NCI-H1092 treated with DMSO at 0.1 percent for 48 hours (cell line): ENCODE data around the gene HNRNPA2B1.

ENCODE experiments used
- DNase-seq: peaks from one replicate; lab custom pipeline; 2025; lab: John Stamatoyannopoulos, UW

The HNRNPA2B1 gene

DNA sequence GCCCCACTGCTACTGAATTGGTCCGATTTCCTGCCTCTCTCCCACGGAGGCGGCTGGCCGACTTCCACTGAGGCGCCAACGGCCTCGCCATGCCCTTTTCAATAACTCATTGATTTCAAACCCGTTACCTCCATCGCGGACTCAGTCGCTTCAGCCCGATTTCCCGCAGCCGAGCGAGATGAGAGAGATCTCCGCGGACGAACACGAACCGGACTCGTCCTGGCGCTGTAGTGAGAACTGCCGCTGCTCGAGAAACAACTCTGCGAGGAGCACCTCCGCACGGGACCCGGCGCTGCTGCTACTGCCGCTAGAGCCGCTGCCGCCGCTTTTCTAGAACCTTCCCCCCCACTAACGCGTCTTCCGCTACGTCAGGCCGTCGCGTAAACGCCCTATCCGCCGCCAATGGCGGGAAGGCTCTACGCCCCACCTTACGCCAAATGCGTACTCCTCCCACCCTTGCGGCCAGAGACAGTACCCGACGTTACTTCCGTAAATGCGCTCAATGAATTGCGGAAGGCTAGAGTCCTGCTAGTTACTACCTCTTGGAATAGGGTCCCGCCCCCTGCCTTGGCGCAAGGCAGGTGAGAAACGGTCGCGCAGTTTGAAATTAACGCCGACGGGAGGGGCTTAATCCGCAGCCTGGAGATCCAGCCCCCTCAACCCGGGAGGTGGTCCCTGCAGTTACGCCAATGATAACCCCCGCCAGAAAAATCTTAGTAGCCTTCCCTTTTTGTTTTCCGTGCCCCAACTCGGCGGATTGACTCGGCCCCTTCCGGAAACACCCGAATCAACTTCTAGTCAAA is at the start of gene HNRNPA2B1:
TSS of gene HNRNPA2B1 (minus strand) at position 303 of the 803 bp plus-strand sequence. CDS start at position 134, 169 bp downstream.
- DNase-seq: peak; percentile 100

- DNase-seq: no peak
Measured at GRCh38 chr7:26250239-26250638, 49.7 kb upstream of the HNRNPA2B1 start.

- no peak for DNase-seq
Measured at GRCh38 chr7:26245150-26245549, 44.6 kb upstream of the HNRNPA2B1 start.

GRCh38 chr7:26238032-26238431 is 37.5 kb upstream of the HNRNPA2B1 start:
- DNase-seq: no peak

- no peak for DNase-seq
Measured at GRCh38 chr7:26237035-26237807, 36.7 kb upstream of the HNRNPA2B1 start.

GRCh38 chr7:26233902-26234511 is 33.5 kb upstream of the HNRNPA2B1 start:
- DNase-seq: no peak

DNA sequence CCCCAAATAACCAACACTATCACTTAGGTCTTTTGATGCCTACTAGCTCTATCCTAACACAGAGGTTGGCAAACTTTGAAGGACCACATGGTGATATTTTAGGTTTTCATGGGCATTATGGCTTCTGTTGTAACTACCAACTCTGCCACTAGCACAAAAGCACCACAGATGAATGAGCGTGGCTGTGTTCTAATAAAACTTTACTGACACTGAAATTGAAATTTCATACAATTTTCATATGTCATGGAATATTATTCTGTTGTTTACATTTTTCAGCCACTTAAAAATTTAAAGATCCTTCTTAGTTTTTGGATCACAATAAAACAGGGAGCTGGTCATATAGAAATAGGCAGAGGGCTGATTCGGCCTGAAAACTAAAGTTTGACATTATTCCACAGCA is 27.4 kb upstream of the HNRNPA2B1 start:
- no peak for DNase-seq

DNA sequence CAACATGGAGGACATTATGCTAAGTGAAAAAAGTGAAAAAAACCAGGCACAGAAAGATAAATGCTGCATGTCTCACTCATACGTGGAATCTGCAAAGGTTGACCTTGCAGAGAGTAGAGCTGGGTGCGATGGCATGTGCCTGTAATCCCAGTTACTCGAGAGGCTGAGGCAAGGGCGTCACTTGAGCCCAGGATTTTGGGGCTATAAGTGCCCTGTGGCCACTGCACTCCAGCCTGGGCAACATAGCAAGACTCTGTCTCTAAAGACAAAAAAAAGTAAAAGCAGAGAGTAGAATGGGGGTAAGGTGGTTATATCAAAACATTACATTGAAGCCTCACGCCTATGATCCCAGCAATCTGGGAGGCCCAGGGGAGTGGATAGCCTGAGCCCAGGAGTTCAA is 23.8 kb upstream of the HNRNPA2B1 start:
- no peak for DNase-seq

- no peak for DNase-seq
Measured at GRCh38 chr7:26216049-26216448, 15.5 kb upstream of the HNRNPA2B1 start.

DNA sequence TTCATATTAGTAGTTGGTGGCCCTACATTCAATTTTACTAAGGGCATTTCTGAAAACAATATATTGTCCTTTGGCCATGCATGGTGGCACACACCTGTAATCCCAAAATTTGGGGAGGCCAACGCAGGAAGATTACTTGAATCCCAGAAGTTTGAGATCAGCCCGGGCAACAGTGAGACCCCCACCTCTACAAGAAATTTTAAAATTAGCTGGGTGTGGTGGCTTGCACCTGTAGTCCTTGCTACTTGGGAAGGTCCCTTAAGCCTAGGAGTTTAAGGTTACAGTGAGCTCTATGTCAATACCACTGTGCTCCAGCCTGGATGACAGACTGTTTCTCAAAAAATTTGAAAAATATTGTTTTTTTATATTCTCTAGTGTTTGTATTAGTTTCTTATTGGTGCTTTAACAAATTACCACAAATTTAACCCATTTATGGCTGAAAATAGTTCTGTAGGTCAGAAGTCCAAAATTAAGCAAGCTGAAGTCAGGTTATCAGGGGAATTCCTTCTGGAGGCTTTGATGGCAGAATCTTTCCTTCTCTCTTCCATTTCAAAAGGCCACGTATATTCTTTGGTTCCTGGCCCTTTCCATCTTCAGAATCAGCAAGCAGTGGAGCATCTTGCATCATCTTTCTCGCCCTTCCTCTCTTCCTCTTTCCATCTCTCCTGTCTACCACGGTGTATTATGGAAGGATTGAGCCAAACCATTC is 13.4 kb upstream of the HNRNPA2B1 start:
- DNase-seq: no peak

DNA sequence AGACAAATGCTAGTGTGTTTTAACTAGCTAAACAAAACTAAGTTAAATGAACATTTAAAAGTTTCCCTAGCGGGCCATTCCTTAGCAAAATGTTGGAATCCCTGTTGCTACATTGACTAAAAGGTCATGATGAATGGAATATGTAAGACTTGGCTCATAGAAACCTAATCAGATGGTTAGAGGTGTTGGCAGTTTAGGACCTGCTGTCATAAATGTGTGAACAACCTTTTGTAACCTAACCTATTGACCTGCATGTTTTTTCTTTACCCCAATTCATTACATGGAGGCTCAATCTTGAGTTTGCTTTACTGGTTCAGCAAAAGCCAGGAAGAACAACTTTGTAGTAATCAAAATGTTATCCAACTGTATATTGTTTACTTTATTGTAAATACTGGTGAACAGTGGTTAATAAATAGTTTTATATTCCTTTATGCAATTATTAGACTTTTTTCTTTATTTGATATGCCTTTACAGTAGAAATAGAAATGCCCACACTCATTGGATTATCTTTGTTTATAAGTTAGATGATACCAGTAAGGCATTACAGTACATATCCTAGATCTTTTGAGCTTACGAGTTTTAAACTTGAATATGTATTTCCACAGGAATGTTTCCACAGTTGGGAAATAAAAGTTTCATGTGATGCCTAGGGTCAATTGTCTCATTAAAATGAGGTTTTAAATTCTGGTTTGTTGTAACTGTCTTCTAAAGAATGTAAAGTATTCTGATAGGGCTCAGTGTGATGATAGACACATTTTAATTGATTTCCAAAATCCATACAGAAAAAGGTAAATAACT is 12.6 kb upstream of the HNRNPA2B1 start:
- no peak for DNase-seq

GRCh38 chr7:26208040-26208439 is 7.5 kb upstream of the HNRNPA2B1 start:
- no peak for DNase-seq

- no peak for DNase-seq
Measured at GRCh38 chr7:26203016-26203415, 2.5 kb upstream of the HNRNPA2B1 start.

- peak; percentile 60 for DNase-seq
Measured at GRCh38 chr7:26202019-26202990, 1.8 kb upstream of the HNRNPA2B1 start.

GRCh38 chr7:26201247-26202018 is 887 bp upstream of the HNRNPA2B1 start, which contains the start of gene CBX3:
TSS of gene CBX3 (plus strand) at chr7:26201745. CDS start at chr7:26202999, 1,254 bp downstream.
- peak; percentile 99 for DNase-seq

- peak; percentile 92 for DNase-seq
Measured at GRCh38 chr7:26200038-26200443, 505 bp downstream of the HNRNPA2B1 start.

- DNase-seq: peak; percentile 53
Measured at GRCh38 chr7:26199301-26200037, 1.1 kb downstream of the HNRNPA2B1 start.

- no peak for DNase-seq
Measured at GRCh38 chr7:26198781-26199169, 1.8 kb downstream of the HNRNPA2B1 start.
